ENCODE data around the gene PLTP.

The PLTP gene

DNA sequence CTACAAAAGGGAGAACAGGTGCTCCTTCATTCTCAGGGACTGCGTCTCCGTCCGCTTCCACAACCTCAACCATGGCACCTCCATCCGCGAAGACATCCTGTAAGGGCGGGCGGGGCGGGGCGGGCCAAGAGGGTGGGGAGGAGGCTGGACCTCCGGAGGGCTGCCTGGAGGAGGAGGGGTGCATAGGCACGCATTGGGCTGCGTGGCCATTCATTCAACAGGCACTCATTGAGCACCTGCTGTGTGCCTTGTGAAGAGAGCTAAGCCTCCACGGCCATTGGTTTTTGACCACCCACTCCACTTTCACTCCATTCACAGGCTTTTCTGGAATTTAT is 54.1 kb downstream of the PLTP start:
- TF ChIP-seq EGR1 (IDR thresholded peaks at IDR 0.05): no peak
- no peak for TF ChIP-seq CREB1 (IDR thresholded peaks at IDR 0.05; ENCODE audit: low read depth)
- TF ChIP-seq, protein P1, sequence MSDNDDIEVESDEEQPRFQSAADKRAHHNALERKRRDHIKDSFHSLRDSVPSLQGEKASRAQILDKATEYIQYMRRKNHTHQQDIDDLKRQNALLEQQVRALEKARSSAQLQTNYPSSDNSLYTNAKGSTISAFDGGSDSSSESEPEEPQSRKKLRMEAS (IDR thresholded peaks at IDR 0.05): no peak
- no peak for TF ChIP-seq ZBTB7A (IDR thresholded peaks at IDR 0.05; ENCODE audit: low read depth)
- TF ChIP-seq TAF1 (IDR thresholded peaks at IDR 0.05; ENCODE audit: low read depth): no peak
- TF ChIP-seq, protein P2, sequence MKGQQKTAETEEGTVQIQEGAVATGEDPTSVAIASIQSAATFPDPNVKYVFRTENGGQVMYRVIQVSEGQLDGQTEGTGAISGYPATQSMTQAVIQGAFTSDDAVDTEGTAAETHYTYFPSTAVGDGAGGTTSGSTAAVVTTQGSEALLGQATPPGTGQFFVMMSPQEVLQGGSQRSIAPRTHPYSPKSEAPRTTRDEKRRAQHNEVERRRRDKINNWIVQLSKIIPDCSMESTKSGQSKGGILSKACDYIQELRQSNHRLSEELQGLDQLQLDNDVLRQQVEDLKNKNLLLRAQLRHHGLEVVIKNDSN (IDR thresholded peaks at IDR 0.05): no peak
- no peak for TF ChIP-seq RAD21 (IDR thresholded peaks at IDR 0.05; ENCODE audit: low read depth)
- TF ChIP-seq TCF12 (IDR thresholded peaks at IDR 0.05; ENCODE audit: low read depth): no peak
- no peak for TF ChIP-seq EP300 (IDR thresholded peaks at IDR 0.05; ENCODE audit: borderline replicate concordance)
- TF ChIP-seq NFIC (IDR thresholded peaks at IDR 0.05): no peak

DNA sequence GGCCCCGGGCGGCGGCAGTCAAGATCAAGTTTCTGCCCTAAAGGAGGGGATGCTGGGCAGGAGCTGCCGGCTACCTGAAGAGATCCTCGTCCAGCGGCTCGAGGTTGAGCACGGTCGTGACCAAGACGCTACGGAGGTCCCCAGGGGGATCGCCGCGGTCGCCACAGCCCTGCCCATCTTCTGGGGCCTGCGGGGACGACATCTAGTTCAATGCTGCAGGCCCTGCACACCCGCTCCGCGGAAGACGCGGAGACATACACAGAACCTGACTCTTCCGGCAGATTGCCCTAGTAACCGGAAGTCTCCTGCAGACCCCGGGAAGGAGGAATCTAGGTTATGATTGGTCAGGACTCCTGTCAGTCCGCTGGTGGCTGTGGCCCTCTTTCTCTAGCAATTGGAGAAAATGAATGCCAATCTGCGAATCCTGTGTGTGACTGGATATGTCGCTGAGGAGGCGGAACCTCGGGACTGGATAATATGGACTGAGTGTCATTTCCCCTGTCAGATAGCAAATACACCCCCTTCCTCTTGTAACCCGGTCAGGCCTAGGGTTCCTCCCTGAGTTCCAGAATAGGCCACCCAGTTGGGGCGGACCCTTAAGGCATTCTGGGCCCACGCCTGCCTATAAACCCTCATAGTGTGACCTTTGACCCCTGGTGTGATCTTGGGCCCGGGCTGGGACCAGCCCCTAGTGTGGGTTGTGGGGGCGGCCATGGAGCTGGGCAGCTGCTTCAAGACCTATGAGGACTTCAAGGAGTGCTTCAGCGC is 54.7 kb downstream of the PLTP start, which contains the start of the genes ACOT8 and ZSWIM3:
Gene ACOT8, minus strand, starts transcription at position 279 of the 768 bp plus-strand sequence. Its CDS starts 77 bp downstream, at position 202.
Gene ZSWIM3, plus strand, starts transcription at position 501 of the 768 bp plus-strand sequence. Its CDS starts 212 bp downstream, at position 713.
- TF ChIP-seq, protein P1 (IDR thresholded peaks at IDR 0.05): peak; percentile 60
- TF ChIP-seq, protein P3, sequence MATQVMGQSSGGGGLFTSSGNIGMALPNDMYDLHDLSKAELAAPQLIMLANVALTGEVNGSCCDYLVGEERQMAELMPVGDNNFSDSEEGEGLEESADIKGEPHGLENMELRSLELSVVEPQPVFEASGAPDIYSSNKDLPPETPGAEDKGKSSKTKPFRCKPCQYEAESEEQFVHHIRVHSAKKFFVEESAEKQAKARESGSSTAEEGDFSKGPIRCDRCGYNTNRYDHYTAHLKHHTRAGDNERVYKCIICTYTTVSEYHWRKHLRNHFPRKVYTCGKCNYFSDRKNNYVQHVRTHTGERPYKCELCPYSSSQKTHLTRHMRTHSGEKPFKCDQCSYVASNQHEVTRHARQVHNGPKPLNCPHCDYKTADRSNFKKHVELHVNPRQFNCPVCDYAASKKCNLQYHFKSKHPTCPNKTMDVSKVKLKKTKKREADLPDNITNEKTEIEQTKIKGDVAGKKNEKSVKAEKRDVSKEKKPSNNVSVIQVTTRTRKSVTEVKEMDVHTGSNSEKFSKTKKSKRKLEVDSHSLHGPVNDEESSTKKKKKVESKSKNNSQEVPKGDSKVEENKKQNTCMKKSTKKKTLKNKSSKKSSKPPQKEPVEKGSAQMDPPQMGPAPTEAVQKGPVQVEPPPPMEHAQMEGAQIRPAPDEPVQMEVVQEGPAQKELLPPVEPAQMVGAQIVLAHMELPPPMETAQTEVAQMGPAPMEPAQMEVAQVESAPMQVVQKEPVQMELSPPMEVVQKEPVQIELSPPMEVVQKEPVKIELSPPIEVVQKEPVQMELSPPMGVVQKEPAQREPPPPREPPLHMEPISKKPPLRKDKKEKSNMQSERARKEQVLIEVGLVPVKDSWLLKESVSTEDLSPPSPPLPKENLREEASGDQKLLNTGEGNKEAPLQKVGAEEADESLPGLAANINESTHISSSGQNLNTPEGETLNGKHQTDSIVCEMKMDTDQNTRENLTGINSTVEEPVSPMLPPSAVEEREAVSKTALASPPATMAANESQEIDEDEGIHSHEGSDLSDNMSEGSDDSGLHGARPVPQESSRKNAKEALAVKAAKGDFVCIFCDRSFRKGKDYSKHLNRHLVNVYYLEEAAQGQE (IDR thresholded peaks at IDR 0.05; ENCODE audit: low read depth): no peak
- TF ChIP-seq YY1 (IDR thresholded peaks at IDR 0.05; ENCODE audit: low read depth): peak; percentile 41; the same call in 1 of the 2 replicates
- peak; percentile 56; the same call in 1 of the 2 replicates for TF ChIP-seq CREB1 (IDR thresholded peaks at IDR 0.05; ENCODE audit: low read depth)
- peak; percentile 34; the same call in 1 of the 2 replicates for TF ChIP-seq EP300 (IDR thresholded peaks at IDR 0.05; ENCODE audit: borderline replicate concordance)
- TF ChIP-seq TEAD4 (IDR thresholded peaks at IDR 0.05): no peak
- 0 out of 2 replicates have a peak, but pooled peaks have one; percentile 25 for TF ChIP-seq EGR1 (IDR thresholded peaks at IDR 0.05)
- TF ChIP-seq TAF1 (IDR thresholded peaks at IDR 0.05; ENCODE audit: low read depth): peak; percentile 91
- TF ChIP-seq CEBPB (IDR thresholded peaks at IDR 0.05): no peak
- TF ChIP-seq RAD21 (IDR thresholded peaks at IDR 0.05; ENCODE audit: low read depth): no peak
- no peak for TF ChIP-seq FOXM1 (IDR thresholded peaks at IDR 0.05; ENCODE audit: borderline replicate concordance, low read depth)

DNA sequence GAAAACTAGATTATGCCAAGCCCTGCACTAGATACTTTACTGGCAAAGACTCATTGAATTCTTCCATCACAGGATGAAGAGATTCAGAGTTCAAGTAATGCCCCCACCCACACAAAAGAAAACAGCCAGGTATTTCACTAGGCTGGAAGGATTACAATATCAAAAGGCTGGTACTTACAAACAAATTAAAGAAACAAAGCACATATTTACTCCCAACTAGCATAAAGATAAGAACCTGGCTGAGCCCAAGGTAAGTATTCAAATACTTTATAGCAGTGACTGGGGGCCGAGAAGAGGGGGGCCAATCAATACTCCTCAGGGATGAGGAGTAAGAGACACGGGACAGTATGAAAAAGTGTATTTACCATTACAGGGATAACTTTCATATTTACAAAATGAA is 58.5 kb downstream of the PLTP start:
- TF ChIP-seq TCF12 (IDR thresholded peaks at IDR 0.05; ENCODE audit: low read depth) (no peak), TAF1 (IDR thresholded peaks at IDR 0.05; ENCODE audit: low read depth) (no peak), FOXM1 (IDR thresholded peaks at IDR 0.05; ENCODE audit: borderline replicate concordance, low read depth) (no peak), ZBTB7A (IDR thresholded peaks at IDR 0.05; ENCODE audit: low read depth) (no peak)

DNA sequence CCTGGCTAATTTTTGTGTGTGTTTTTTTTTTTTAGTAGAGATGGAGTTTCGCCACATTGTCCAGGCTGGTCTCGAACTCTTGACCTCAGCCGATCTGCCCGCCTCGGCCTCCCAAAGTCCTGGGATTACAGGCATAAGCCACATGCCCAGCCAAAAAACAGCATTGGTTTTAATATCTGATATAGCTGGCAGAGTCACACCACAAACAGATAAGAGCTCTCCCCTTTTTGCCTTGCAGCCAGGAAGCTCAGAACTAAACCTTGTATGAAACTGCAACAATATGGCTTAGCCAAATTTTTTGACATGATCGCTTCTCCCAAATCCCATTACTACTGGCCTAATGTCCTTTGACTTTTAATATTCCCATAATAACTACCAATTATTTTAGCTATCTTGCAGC is 59.6 kb downstream of the PLTP start:
- TF ChIP-seq ZBTB7A (IDR thresholded peaks at IDR 0.05; ENCODE audit: low read depth): no peak
- no peak for TF ChIP-seq NFIC (IDR thresholded peaks at IDR 0.05)

DNA sequence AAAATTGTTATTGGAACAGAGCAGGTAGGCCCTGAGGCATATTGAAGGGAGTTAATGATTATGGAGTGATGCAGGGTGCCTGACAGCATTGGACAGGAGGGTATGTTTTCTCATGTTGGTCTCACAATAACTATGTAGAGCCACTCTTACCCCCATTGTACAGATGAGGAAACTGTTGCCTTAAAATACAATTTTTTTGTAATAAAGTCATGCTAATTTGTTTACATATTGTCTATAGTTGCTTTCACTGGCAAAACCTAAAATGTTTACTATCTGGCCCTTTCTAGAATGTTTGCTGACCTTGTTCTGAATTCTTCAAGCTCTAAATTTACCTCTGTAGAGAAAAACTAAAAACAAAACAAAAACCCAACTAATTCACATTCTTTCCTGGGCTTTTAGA is 60.5 kb downstream of the PLTP start:
- TF ChIP-seq, protein P1 (IDR thresholded peaks at IDR 0.05): no peak
- TF ChIP-seq EGR1 (IDR thresholded peaks at IDR 0.05) (no peak), EP300 (IDR thresholded peaks at IDR 0.05; ENCODE audit: borderline replicate concordance) (no peak), RAD21 (IDR thresholded peaks at IDR 0.05; ENCODE audit: low read depth) (no peak), CREB1 (IDR thresholded peaks at IDR 0.05; ENCODE audit: low read depth) (no peak), FOXM1 (IDR thresholded peaks at IDR 0.05; ENCODE audit: borderline replicate concordance, low read depth) (no peak), NFIC (IDR thresholded peaks at IDR 0.05) (no peak), TCF12 (IDR thresholded peaks at IDR 0.05; ENCODE audit: low read depth) (no peak), TAF1 (IDR thresholded peaks at IDR 0.05; ENCODE audit: low read depth) (no peak)
- TF ChIP-seq, protein P2 (IDR thresholded peaks at IDR 0.05): no peak

DNA sequence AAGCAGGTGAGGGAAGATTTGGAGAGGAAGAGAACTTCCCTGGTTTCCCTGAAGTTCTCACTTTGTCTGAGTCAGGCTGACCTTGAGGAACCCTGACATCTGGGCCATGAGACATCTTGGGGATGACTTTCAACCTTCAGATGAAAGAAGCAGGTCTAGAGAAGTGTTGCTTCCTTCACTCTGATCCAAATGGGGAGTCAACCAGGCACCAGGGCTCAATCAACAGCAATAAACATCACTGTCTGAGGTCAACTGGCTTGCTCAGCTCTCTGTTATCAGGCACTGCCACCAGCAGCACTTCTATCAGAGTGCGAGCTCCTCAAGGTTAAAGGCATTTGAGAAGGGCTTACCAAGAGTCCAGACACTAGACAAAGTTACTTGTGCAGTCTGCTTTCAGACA is 61.0 kb downstream of the PLTP start:
- TF ChIP-seq CREB1 (IDR thresholded peaks at IDR 0.05; ENCODE audit: low read depth): no peak
- no peak for TF ChIP-seq CEBPB (IDR thresholded peaks at IDR 0.05)
- no peak for TF ChIP-seq TEAD4 (IDR thresholded peaks at IDR 0.05)
- TF ChIP-seq TAF1 (IDR thresholded peaks at IDR 0.05; ENCODE audit: low read depth): no peak
- no peak for TF ChIP-seq YY1 (IDR thresholded peaks at IDR 0.05; ENCODE audit: low read depth)
- TF ChIP-seq EP300 (IDR thresholded peaks at IDR 0.05; ENCODE audit: borderline replicate concordance): no peak
- no peak for TF ChIP-seq RAD21 (IDR thresholded peaks at IDR 0.05; ENCODE audit: low read depth)
- no peak for TF ChIP-seq FOXM1 (IDR thresholded peaks at IDR 0.05; ENCODE audit: borderline replicate concordance, low read depth)
- TF ChIP-seq, protein P1 (IDR thresholded peaks at IDR 0.05): no peak
- TF ChIP-seq EGR1 (IDR thresholded peaks at IDR 0.05): no peak
- TF ChIP-seq, protein P2 (IDR thresholded peaks at IDR 0.05): no peak
